Keratinocyte (primary cell): ENCODE measurements around the gene MAPK4. TPM values are rescaled to one million over a fixed set of nuclear protein-coding genes. Genes with fewer than 3 reads are reported as not detected.

Source experiments
- DNase-seq: peaks from one replicate; pipeline ENCODE4 v3.0.0-alpha.2; 2011; ENCODE audit warnings: low read depth, missing footprints, low spot score
- FAIRE-seq: peaks from 2 replicates; lab custom pipeline; 2011; peaks lifted over from hg19 to GRCh38; lab: Jason Lieb, UNC
- H2AFZ ChIP-seq: 2 replicates; pipeline ENCODE4 v1.6.0; 2012; ENCODE audit warnings: low read length, control low read depth, inconsistent platforms; ENCODE audit not compliant: control insufficient read depth
- H3K27ac ChIP-seq: 2 replicates; pipeline ENCODE4 v1.5.1; 2011; ENCODE audit warnings: low read length; ENCODE audit not compliant: control insufficient read depth, insufficient read depth
- H3K27me3 ChIP-seq: 3 replicates; pipeline ENCODE4 v1.6.0; 2011; ENCODE audit warnings: low read length; ENCODE audit not compliant: control insufficient read depth, insufficient read depth; ENCODE audit errors: extremely low read depth
- H3K36me3 ChIP-seq, 2 experiments: 2 replicates in 1 of 2; 3 replicates in 1 of 2; pipeline ENCODE4 v1.5.1; 2011; ENCODE audit warnings: low read length in 2 of 2, mild to moderate bottlenecking in 1 of 2; ENCODE audit not compliant: control insufficient read depth in 2 of 2, insufficient read depth in 2 of 2; ENCODE audit errors: extremely low read depth in 1 of 2
- H3K4me1 ChIP-seq: 3 replicates; pipeline ENCODE4 v1.5.1; 2011; ENCODE audit warnings: low read length; ENCODE audit not compliant: control insufficient read depth, insufficient read depth; ENCODE audit errors: extremely low read depth
- H3K4me2 ChIP-seq: 3 replicates; pipeline ENCODE4 v1.6.0; 2011; ENCODE audit warnings: low read depth, low read length; ENCODE audit not compliant: control insufficient read depth, insufficient read depth; ENCODE audit errors: extremely low read depth
- H3K4me3 ChIP-seq, 3 experiments: fragments of 200-600 bp in 1 of 3; sonication (generic) in 1 of 3; 2 replicates in 2 of 3; 3 replicates in 1 of 3; pipeline ENCODE4 v1.5.1; 2011 to 2016; ENCODE audit warnings: low read length in 3 of 3, mild to moderate bottlenecking in 3 of 3, control low read depth in 2 of 3, inconsistent platforms in 1 of 3, low read depth in 1 of 3, mixed read lengths in 1 of 3, mixed run types in 1 of 3, moderate library complexity in 1 of 3; ENCODE audit not compliant: control insufficient read depth in 2 of 3, insufficient read depth in 2 of 3; ENCODE audit errors: extremely low read depth in 1 of 3
- H3K79me2 ChIP-seq: 2 replicates; pipeline ENCODE4 v1.6.0; 2012; ENCODE audit warnings: low read length; ENCODE audit not compliant: control insufficient read depth, insufficient read depth
- H3K9ac ChIP-seq: 3 replicates; pipeline ENCODE4 v1.6.0; 2011; ENCODE audit warnings: low read length; ENCODE audit not compliant: control insufficient read depth, insufficient read depth; ENCODE audit errors: extremely low read depth
- H3K9me1 ChIP-seq: 3 replicates; pipeline ENCODE4 v1.6.0; 2011; ENCODE audit warnings: low read length; ENCODE audit not compliant: control insufficient read depth, insufficient read depth; ENCODE audit errors: extremely low read depth
- H3K9me3 ChIP-seq: 2 replicates; pipeline ENCODE4 v1.5.1; 2012; ENCODE audit warnings: low read depth, low read length; ENCODE audit not compliant: control insufficient read depth
- H4K20me1 ChIP-seq: 3 replicates; pipeline ENCODE4 v1.6.0; 2011; ENCODE audit warnings: low read length; ENCODE audit not compliant: control insufficient read depth, insufficient read depth; ENCODE audit errors: extremely low read depth
- CTCF ChIP-seq, 3 experiments: IDR thresholded peaks in 1 of 3; conservative IDR thresholded peaks in 1 of 3; optimal IDR thresholded peaks in 1 of 3; 2 replicates in 2 of 3; 3 replicates in 1 of 3; pipeline versions ENCODE3 to v1.5.1; 2011; ENCODE audit warnings: low read length in 3 of 3, mild to moderate bottlenecking in 3 of 3, moderate library complexity in 2 of 3, control low read depth in 1 of 3, inconsistent platforms in 1 of 3; ENCODE audit not compliant: insufficient read depth in 2 of 3; ENCODE audit errors: extremely low read depth in 1 of 3
- EZH2 ChIP-seq: IDR thresholded peaks from one replicate; pipeline ENCODE4 v1.6.1; 2012; ENCODE audit warnings: inconsistent platforms, mild to moderate bottlenecking, low read length, moderate library complexity
- dilution Hi-C: fragments of 300-500 bp; cut with MboI; formaldehyde crosslinking; loops from one replicate; pipeline ENCODE4 v1.7.0; 2020; ENCODE audit warnings: low sequenced_read_pairs; ENCODE audit not compliant: extremely low pct_ligation_motif_present
- polyA plus RNA-seq, 5 experiments: library from polyadenylated mRNA; depleted of rRNA in 3 of 5; stranded (reverse) in 3 of 5; stranded (forward) in 1 of 5; unstranded in 1 of 5; fragments of >200 nt; gene quantifications; 1 replicate in 1 of 5; 2 replicates in 3 of 5; 3 replicates in 1 of 5; pipeline versions ENCODE4 v1.2.1 to v1.2.3, GENCODE V29; 2011 to 2012; ENCODE audit warnings: missing spikeins in 2 of 5, low read depth in 1 of 5, low replicate concordance in 1 of 5

Gene MAPK4
- polyA plus RNA-seq, 1 donor (not counting 4 experiments of a cell fraction or from before 2014, with no cell fraction given): not detected

- Histone ChIP-seq H3K27ac (no peak overlapping the region), H3K4me2 (no peak overlapping the region), H3K9me3 (no peaks in the 10 kb centered on the region), H3K36me3 (no peaks in the 10 kb centered on the region), H3K79me2 (no peaks in the 10 kb centered on the region), H3K9me1 (no peaks in the 10 kb centered on the region), H3K27me3 (peaks cover 3% of the 10 kb centered on the region), H3K9ac (no peak overlapping the region), H2AFZ (no peak overlapping the region), H3K4me3 (no peak overlapping the region), H4K20me1 (no peaks in the 10 kb centered on the region), H3K4me1 (peaks cover 11% of the 10 kb centered on the region)
- dilution Hi-C loops: no loop called here
- FAIRE-seq (no peak), DNase-seq (no peak)
- TF ChIP-seq EZH2: no peak
- TF ChIP-seq CTCF (optimal IDR thresholded peaks at IDR 0.05 in 1 of 3, IDR thresholded peaks at IDR 0.05 in 1 of 3, conservative IDR thresholded peaks at IDR 0.05 in 1 of 3; ENCODE audit: extremely low read depth in 1 of 3, insufficient read depth in 2 of 3, low read length in 3 of 3): no peak
These were observed 66.4 kb downstream of the MAPK4 start for GRCh38 chr18:50626317-50626716.

- no peaks in the 10 kb centered on the region for H3K36me3 ChIP-seq
- H3K27me3 ChIP-seq: peaks cover 3% of the 10 kb centered on the region
- no peak overlapping the region for H3K4me3 ChIP-seq
- no peak overlapping the region for H2AFZ ChIP-seq
- no peak for TF ChIP-seq CTCF (optimal IDR thresholded peaks at IDR 0.05 in 1 of 3, IDR thresholded peaks at IDR 0.05 in 1 of 3, conservative IDR thresholded peaks at IDR 0.05 in 1 of 3; ENCODE audit: extremely low read depth in 1 of 3, insufficient read depth in 2 of 3, low read length in 3 of 3)
- TF ChIP-seq EZH2: no peak
- dilution Hi-C loops: no loop called here
- no peak overlapping the region for H3K4me2 ChIP-seq
- no peak overlapping the region for H3K27ac ChIP-seq
- no peaks in the 10 kb centered on the region for H3K79me2 ChIP-seq
- no peaks in the 10 kb centered on the region for H4K20me1 ChIP-seq
- H3K9ac ChIP-seq: no peak overlapping the region
- FAIRE-seq (no peak), DNase-seq (no peak)
- H3K9me1 ChIP-seq: no peaks in the 10 kb centered on the region
- peaks cover 22% of the 10 kb centered on the region for H3K4me1 ChIP-seq
- H3K9me3 ChIP-seq: no peaks in the 10 kb centered on the region
These were observed 68.0 kb downstream of the MAPK4 start for GRCh38 chr18:50627594-50628532.
